GOT3 (cell line): Measurements from ENCODE around the gene TBX4.
"Not testable (repeated sequence)": the region's sequence is repeated elsewhere in the genome, so short reads cannot be mapped to it uniquely, and the experiment has no call there.

Experiments
- DNase-seq: peaks from one replicate; lab custom pipeline; 2025; ENCODE audit warnings: mixed read lengths; lab: John Stamatoyannopoulos, UW

Gene TBX4

DNA sequence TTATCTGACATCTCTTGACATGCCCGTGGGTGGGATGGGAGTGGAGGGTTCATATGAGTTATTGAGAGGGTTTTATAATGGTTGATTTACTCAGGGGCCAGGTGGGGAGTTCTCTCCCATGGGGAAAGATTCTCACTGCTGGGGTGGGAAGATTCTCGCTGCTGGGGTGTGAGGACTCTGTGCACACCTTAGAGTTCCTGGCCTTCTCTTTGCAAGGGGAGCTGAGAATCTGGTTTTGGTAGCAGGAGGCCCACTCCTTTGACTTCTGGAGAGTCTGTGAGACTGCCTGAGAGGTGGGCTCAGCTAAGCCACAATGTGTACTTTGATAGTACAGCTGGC, 31.5 kb downstream of the TBX4 start:
- DNase-seq, result no peak

DNA sequence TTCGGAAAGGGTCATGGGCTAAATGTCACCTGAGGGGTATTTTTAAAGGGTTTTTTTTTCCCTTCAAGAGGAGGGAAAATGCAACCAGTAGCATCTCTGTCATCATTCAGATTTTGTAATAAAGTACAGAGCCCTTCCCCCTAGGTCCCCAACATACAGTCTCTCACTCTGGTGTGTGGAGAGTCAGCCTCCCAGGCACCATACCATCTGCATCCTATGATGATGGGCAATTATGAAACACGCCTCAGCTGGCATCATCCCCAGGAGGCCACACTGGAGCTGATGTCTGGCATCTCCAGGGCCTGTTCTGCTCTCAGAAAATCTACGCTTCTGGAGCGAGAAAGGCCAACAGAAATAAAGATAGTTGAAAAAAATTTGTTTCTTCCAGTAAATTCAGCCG, 32.0 kb downstream of the TBX4 start:
- DNase-seq, result no peak

DNA sequence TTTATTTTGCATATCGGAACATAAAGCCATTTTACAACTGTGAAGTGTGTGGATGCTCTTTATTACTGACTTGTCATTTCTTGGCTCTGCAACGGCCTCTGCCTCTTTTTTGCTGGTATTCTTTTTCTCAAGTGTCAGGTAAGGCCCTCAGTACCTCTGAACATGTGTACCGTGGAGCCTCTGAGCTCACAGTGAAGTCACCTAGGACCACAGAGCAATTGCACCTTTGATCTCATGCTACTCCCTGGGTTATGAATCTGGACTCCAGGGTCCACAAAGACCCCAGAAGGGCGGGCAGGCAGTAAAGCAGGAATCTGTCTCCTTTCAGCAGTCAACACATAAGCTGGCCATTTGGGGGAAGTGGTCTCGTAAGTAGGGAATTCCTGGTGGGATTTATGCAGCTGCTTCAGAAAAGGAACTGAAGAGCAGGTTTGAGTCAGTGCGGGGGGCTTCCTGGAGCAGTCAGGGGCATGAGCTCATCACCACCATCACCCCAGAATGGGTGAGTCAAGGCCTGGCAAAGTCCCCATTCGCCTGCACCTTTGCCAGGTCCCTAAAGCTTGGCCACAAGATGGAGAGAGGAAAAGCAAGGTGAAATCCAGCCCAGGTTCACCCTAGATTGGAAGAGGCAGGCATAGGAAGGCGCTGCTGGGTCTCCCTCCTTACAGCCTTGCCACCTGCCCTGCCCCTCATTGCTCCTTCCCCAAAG, 33.0 kb downstream of the TBX4 start:
- no peak for DNase-seq

- no peak for DNase-seq
Measured at GRCh38 chr17:61486135-61487120, 34.2 kb downstream of the TBX4 start.

DNA sequence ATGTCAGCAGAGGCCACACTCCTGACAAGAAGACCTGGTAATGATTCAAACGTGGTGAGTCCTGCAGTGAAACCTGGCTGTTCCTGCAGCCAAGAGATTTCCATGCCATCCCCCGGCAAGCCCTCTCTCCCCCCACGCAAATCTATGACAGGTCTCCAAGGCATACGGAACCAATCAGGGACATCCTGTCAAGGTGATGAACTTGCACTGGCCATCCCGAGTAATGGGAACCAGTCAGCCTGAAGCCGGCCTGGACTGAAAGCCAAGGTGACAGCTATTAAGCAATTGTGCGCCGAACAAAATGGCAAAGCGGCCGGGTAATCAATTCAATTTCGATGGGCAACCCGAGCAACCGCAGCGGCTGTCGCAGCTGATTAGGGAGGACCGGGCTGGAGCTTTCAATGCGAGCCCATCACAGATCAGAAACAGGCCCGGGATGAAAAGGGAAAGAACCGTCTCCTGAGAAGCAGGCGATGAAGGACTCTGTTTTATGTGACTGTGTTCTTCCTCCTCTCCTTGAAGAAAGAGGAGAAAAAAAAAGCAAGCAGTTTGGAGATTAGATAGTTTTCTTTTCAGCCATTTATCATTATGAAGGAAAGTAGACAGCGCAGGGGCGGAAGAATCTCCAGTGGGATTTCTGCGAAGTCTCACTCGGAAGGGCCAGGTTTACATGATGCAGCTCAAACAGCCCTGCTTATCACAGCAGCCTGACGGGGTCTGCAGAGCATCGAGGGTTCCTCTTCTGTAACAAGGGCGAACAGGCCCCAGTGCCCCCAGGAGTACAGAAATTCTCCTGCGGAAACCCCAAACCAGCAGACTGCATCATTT, 35.2 kb downstream of the TBX4 start:
- DNase-seq, result no peak

GRCh38 chr17:61487989-61488595, 35.9 kb downstream of the TBX4 start:
- no peak for DNase-seq

- no peak for DNase-seq
Measured at GRCh38 chr17:61488878-61489718, 36.9 kb downstream of the TBX4 start.

- no peak for DNase-seq
Measured at GRCh38 chr17:61489719-61490490, 37.7 kb downstream of the TBX4 start.

DNA sequence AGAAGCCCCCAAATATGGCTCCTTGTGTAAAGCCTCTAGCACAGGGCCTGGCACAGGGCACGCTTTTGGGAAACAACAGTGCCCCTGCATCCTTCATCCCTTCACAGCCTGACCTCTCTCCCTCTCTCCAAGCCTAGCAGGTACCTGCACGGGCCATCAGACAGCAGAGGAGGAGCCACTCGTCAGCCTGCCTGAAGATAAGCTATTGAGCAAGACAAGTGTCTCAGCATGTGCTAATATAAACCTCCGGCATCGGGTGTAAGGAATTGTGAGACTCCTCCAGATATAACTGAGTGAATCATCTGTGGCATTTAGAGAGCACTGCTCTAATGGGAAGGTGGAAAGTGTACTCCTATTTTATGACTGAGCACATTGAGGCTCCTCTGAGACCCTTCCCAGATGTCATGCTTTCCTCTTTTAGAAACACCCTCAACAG, 38.3 kb downstream of the TBX4 start:
- no peak for DNase-seq

- no peak for DNase-seq
Measured at GRCh38 chr17:61491981-61492380, 39.8 kb downstream of the TBX4 start.

GRCh38 chr17:61492759-61493526, 40.7 kb downstream of the TBX4 start:
- DNase-seq, result no peak

DNA sequence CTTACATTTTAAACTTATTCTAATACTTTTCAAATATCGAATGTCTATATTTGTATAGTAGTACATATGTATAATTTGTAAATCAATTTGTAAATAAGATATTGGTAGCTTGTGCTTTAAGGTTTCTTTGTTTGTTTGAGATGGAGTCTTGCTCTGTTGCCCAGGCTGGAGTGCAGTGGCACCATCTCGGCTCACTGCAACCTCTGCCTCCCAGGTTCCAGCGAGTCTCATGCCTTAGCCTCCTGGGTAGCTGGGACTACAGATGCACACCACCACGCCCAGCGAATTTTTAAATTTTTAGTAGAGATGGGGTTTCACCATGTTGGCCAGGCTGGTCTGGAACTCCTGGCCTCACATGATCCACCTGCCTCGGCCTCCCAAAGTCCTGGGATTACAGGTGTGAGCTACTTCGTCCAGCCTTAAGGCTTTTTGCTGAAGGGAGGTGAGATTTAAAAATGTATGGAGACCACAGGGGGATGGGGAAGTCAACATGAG, 41.7 kb downstream of the TBX4 start:
- DNase-seq, result not testable (repeated sequence)

- DNase-seq, result no peak
Measured at GRCh38 chr17:61494325-61495160, 42.3 kb downstream of the TBX4 start.

GRCh38 chr17:61495161-61495857, 43.1 kb downstream of the TBX4 start:
- no peak for DNase-seq

GRCh38 chr17:61496174-61496956, 44.1 kb downstream of the TBX4 start:
- DNase-seq, result no peak

- no peak for DNase-seq
Measured at GRCh38 chr17:61496957-61497653, 44.9 kb downstream of the TBX4 start.
